GM23338 (cell line): ENCODE measurements around the gene COL25A1.

Experiments
- CTCF ChIP-seq, 2 experiments: fragments of 200-600 bp in 1 of 2; sonication (generic) in 1 of 2; conservative IDR thresholded peaks; 2 replicates each; pipeline versions ENCODE4 v1.5.1 to v1.6.1; 2016 to 2017; ENCODE audit warnings: antibody characterized with exemption in 2 of 2, low read depth in 2 of 2, mild to moderate bottlenecking in 2 of 2, moderate library complexity in 1 of 2
- EZH2 ChIP-seq: fragments of 200-600 bp; sonication (generic); IDR thresholded peaks from one replicate; pipeline ENCODE4 v1.8.0; 2017; ENCODE audit warnings: antibody characterized with exemption, mild to moderate bottlenecking, low read depth; ENCODE audit not compliant: unreplicated experiment

- TF ChIP-seq CTCF (conservative IDR thresholded peaks at IDR 0.05; ENCODE audit: low read depth in 2 of 2), result no peak
- no peak for TF ChIP-seq EZH2
Observed at GRCh38 chr4:109163493-109163892, 139.0 kb downstream of the COL25A1 start.
